HepG2 (cell line): ENCODE measurements around the gene OGFR. TPM values are rescaled to one million over a fixed set of nuclear protein-coding genes. Genes with fewer than 3 reads are reported as not detected.
A peak's percentile ranks its signal among the peaks of the same experiment; 100 is the strongest.

ENCODE experiments used
- ATAC-seq: fragments of 200-7000 bp; cut with Tn5 transposase; 3 replicates; pipeline ENCODE4 v1.9.1; 2020; ENCODE audit warnings: mild to moderate bottlenecking, moderate library complexity
- BruUV-seq: library from RNA; stranded (reverse); fragments of 400-500 nt; replicated peaks from 2 replicates; lab custom pipeline; 2021; lab: Mats Ljungman, UMichigan
- CTCF ChIA-PET: fragments of 300-600 bp; formaldehyde crosslinking; extraction: SDS; loops from one replicate; lab custom pipeline; 2021; ENCODE audit warnings: low total read pairs, inconsistent platforms, low intra/inter-chr PET ratio; lab: Yijun Ruan, JAX
- POLR2A ChIA-PET: fragments of 350-600 bp; sonication (Branson Sonifier 250); formaldehyde crosslinking; loops from one replicate; lab custom pipeline; 2020; ENCODE audit warnings: antibody characterized with exemption, inconsistent platforms; lab: Yijun Ruan, JAX
- DNase-seq: peaks from one replicate; pipeline ENCODE4 v3.0.0-alpha.2; 2015; ENCODE audit warnings: low spot score
- FAIRE-seq: peaks from 3 replicates; lab custom pipeline; 2011; peaks lifted over from hg19 to GRCh38; lab: Jason Lieb, UNC
- H2AFZ ChIP-seq: one replicate; pipeline ENCODE4 v1.6.1; 2011; ENCODE audit warnings: low read length, inconsistent platforms
- H3K27ac ChIP-seq: fragments of 300-600 bp; 3 replicates; pipeline ENCODE4 v1.8.0; 2011; ENCODE audit warnings: mixed run types, mild to moderate bottlenecking, mixed read lengths, low read length, inconsistent platforms; ENCODE audit not compliant: insufficient read depth; ENCODE audit errors: extremely low read length
- H3K27me3 ChIP-seq, 2 experiments: fragments of 200-600 bp in 1 of 2; 2 replicates in 1 of 2; 3 replicates in 1 of 2; pipeline versions ENCODE4 v1.6.0 to v1.8.0; 2011; ENCODE audit warnings: low read length in 2 of 2, mild to moderate bottlenecking in 2 of 2, moderate library complexity in 2 of 2, inconsistent platforms in 1 of 2; ENCODE audit not compliant: insufficient read depth in 2 of 2, control insufficient read depth in 1 of 2
- H3K36me3 ChIP-seq, 2 experiments: fragments of 200-600 bp in 1 of 2; replicated peaks in 1 of 2; 2 replicates in 1 of 2; 3 replicates in 1 of 2; pipeline versions ENCODE4 v1.5.1 to v1.8.0; 2011; ENCODE audit warnings: low read length in 2 of 2, inconsistent platforms in 1 of 2; ENCODE audit not compliant: insufficient read depth in 2 of 2, control insufficient read depth in 1 of 2
- H3K4me1 ChIP-seq: 2 replicates; pipeline ENCODE4 v1.5.1; 2012; ENCODE audit warnings: low read length, inconsistent platforms; ENCODE audit not compliant: insufficient read depth
- H3K4me2 ChIP-seq: 2 replicates; pipeline ENCODE4 v1.6.0; 2011; ENCODE audit warnings: low read depth, low read length, inconsistent platforms
- H3K4me3 ChIP-seq, 3 experiments: fragments of 200-600 bp in 1 of 3; sonication (generic), shearing (Covaris generic) in 1 of 3; replicated peaks in 1 of 3; 2 replicates each; pipeline ENCODE4 v1.5.1; 2011 to 2016; ENCODE audit warnings: low read length in 3 of 3, inconsistent platforms in 2 of 3, low read depth in 2 of 3, mild to moderate bottlenecking in 2 of 3, control low read depth in 1 of 3, mixed read lengths in 1 of 3; ENCODE audit not compliant: insufficient read depth in 1 of 3
- H3K79me2 ChIP-seq: one replicate; pipeline ENCODE4 v1.6.1; 2011; ENCODE audit warnings: low read length, inconsistent platforms; ENCODE audit not compliant: insufficient read depth
- H3K9ac ChIP-seq: 2 replicates; pipeline ENCODE4 v1.6.0; 2011; ENCODE audit warnings: mild to moderate bottlenecking, low read depth, low read length, inconsistent platforms; ENCODE audit not compliant: insufficient read depth
- H3K9me3 ChIP-seq: 2 replicates; pipeline ENCODE4 v1.5.1; 2012; ENCODE audit warnings: mild to moderate bottlenecking, low read length
- H4K20me1 ChIP-seq: 2 replicates; pipeline ENCODE4 v1.6.0; 2011; ENCODE audit warnings: inconsistent platforms, mild to moderate bottlenecking, low read length, moderate library complexity; ENCODE audit not compliant: insufficient read depth
- AGO2 ChIP-seq: fragments of 200-400 bp; formaldehyde crosslinking; optimal IDR thresholded peaks from 2 replicates; pipeline ENCODE3; 2017; ENCODE audit warnings: mild to moderate bottlenecking, low read depth, low read length, moderate library complexity
- NFYB ChIP-seq: sonication (generic); formaldehyde crosslinking; IDR thresholded peaks from 2 replicates; pipeline ENCODE4 v1.4.0; 2020; ENCODE audit warnings: missing genetic modification reagents
- SP5 ChIP-seq: IDR thresholded peaks from 2 replicates; pipeline ENCODE4 v1.6.1; 2016; ENCODE audit warnings: low read depth, borderline replicate concordance
- TSC22D2 ChIP-seq: sonication (generic); formaldehyde crosslinking; IDR thresholded peaks from 2 replicates; pipeline ENCODE4 v1.5.1; 2020; ENCODE audit warnings: missing genetic modification reagents, mild to moderate bottlenecking, borderline replicate concordance
- ZNF230 ChIP-seq: sonication (generic); formaldehyde crosslinking; IDR thresholded peaks from 2 replicates; pipeline ENCODE4 v1.4.0; 2020; ENCODE audit warnings: mild to moderate bottlenecking, missing genetic modification reagents
- ZSCAN20 ChIP-seq: sonication (generic); formaldehyde crosslinking; IDR thresholded peaks from 2 replicates; pipeline ENCODE4 v1.4.0; 2020; ENCODE audit warnings: missing genetic modification reagents, mild to moderate bottlenecking, borderline replicate concordance
- WGBS: methylation state at CpG from one replicate; pipeline ENCODE4 v1.1.6; 2017; ENCODE audit warnings: low lambda C conversion rate; 5-methylcytosine and 5-hydroxymethylcytosine counted together
- in situ Hi-C: cut with HindIII; loops from 2 replicates; pipeline ENCODE4 v1.10.0; 2017; ENCODE audit warnings: low pct_unique_long_range_greater_than_20kb; ENCODE audit not compliant: extremely low pct_ligation_motif_present
- intact Hi-C: fragments of 100-400 bp; cut with micrococcal nuclease; formaldehyde crosslinking; loops from one replicate; pipeline ENCODE4 v1.10.0; 2022; ENCODE audit not compliant: unreplicated experiment
- polyA plus RNA-seq, 8 experiments: library from polyadenylated mRNA; depleted of rRNA in 3 of 8; stranded (reverse) in 7 of 8; unstranded in 1 of 8; fragments of >200 nt; fragmentation: Illumina TruSeq in 4 of 8; extraction: Trizol in 4 of 8; gene quantifications; 2 replicates each; pipeline versions ENCODE4 v1.2.1 to v1.2.3, GENCODE V29; 2011 to 2016; ENCODE audit warnings: low read depth in 4 of 8, missing spikeins in 1 of 8, mixed read lengths in 1 of 8; ENCODE audit not compliant: insufficient read depth in 1 of 8
- total RNA-seq, 5 experiments: library from RNA; depleted of rRNA; stranded (reverse); fragments of >200 nt; fragmentation: Illumina TruSeq; extraction: Trizol; gene quantifications; 2 replicates each; pipeline ENCODE4 v1.2.3, GENCODE V29; 2016; ENCODE audit warnings: low read depth in 1 of 5
- TF ChIP-seq, protein P1 (sequence below): sonication (generic); formaldehyde crosslinking; IDR thresholded peaks from 2 replicates; pipeline ENCODE4 v1.5.1; 2020; ENCODE audit warnings: mild to moderate bottlenecking, missing genetic modification reagents, moderate library complexity
- TF ChIP-seq, protein P2 (sequence below): sonication (generic); formaldehyde crosslinking; IDR thresholded peaks from 2 replicates; pipeline ENCODE4 v1.4.0; 2020; ENCODE audit warnings: missing genetic modification reagents

OGFR gene
- total and polyA plus RNA-seq, 2 of the 13 experiments (the other 11 are each of a cell fraction or from before 2014, with no cell fraction given), result 47.7 to 81.8 TPM

DNA sequence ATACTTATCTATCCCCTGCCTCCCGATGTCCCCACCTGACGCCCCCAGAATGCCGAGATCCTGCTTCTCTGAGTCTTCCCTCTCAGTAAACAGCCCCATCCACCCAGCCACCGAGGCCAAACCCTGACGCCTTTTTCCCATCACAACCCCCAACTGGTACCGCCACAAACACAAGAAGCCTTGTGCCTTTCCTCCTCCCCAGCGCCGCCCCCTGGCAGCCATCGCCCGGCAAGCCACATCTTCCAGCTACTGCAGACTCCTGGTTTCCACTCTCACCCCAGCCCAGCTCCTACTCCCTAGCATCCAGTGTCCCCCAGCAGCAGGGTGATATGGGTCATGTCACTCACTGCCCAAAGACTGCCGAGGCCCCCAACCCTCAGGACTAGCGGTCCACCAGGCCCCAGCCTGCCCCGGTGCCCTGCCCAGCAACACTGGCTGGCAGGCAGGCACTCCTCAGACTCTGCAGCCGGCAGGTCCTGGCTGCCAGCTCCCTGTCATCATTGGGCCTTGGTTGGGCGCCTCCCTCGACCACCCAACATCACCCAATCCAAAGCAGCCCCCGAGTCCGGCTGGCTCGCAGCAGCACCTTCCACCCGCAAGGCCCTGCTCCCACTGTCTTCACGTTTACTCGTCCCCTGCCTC lies 45.8 kb downstream of the OGFR start (continued):
- TF ChIP-seq AGO2, result peak; percentile 89
- TF ChIP-seq, protein P1, sequence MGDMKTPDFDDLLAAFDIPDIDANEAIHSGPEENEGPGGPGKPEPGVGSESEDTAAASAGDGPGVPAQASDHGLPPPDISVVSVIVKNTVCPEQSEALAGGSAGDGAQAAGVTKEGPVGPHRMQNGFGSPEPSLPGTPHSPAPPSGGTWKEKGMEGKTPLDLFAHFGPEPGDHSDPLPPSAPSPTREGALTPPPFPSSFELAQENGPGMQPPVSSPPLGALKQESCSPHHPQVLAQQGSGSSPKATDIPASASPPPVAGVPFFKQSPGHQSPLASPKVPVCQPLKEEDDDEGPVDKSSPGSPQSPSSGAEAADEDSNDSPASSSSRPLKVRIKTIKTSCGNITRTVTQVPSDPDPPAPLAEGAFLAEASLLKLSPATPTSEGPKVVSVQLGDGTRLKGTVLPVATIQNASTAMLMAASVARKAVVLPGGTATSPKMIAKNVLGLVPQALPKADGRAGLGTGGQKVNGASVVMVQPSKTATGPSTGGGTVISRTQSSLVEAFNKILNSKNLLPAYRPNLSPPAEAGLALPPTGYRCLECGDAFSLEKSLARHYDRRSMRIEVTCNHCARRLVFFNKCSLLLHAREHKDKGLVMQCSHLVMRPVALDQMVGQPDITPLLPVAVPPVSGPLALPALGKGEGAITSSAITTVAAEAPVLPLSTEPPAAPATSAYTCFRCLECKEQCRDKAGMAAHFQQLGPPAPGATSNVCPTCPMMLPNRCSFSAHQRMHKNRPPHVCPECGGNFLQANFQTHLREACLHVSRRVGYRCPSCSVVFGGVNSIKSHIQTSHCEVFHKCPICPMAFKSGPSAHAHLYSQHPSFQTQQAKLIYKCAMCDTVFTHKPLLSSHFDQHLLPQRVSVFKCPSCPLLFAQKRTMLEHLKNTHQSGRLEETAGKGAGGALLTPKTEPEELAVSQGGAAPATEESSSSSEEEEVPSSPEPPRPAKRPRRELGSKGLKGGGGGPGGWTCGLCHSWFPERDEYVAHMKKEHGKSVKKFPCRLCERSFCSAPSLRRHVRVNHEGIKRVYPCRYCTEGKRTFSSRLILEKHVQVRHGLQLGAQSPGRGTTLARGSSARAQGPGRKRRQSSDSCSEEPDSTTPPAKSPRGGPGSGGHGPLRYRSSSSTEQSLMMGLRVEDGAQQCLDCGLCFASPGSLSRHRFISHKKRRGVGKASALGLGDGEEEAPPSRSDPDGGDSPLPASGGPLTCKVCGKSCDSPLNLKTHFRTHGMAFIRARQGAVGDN (CRISPR knock-in tag), result peak; percentile 26; the same call in 1 of the 2 replicates
- TF ChIP-seq, all 625 proteins: peak for 7

DNA sequence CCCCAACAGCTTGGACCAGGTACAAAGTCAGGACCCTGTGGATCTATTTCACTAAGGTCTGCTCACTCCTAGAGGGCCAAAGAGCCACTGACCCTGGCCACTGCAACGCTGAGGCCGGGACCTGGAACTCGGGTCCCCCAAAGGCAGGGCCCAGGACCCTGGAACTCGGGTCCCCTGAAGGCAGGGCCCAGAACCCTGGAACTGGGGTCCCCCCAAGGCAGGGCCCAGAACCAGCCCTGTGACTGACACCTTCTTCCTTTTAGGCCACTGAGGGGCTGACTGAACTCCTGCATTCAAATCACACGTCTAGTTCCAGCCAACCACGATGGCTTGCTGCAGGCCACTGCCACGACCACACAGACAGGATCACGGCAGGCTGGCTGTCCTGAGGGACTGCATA lies 47.6 kb downstream of the OGFR start:
- Histone ChIP-seq H3K4me3 (no peak overlapping the region), H3K9ac (no peak overlapping the region), H3K4me2 (no peak overlapping the region), H3K4me1 (no peaks in the 10 kb centered on the region), H3K79me2 (no peaks in the 10 kb centered on the region), H3K9me3 (no peaks in the 10 kb centered on the region), H3K27ac (no peak overlapping the region), H4K20me1 (no peaks in the 10 kb centered on the region), H3K27me3 (no peaks in the 10 kb centered on the region), H2AFZ (no peak overlapping the region), H3K36me3 (peaks cover 19 to 50% of the 10 kb centered on the region in 2 experiments)
- no TSS peak for BruUV-seq
- ChIA-PET POLR2A (no interaction called here), CTCF (no interaction called here)
- DNase-seq (no peak), ATAC-seq (peak; percentile 15; the same call in 1 of the 3 replicates)
- 97% methylated on average over 7 of the region's 8 CpGs for WGBS
- intact Hi-C loops (no loop called here), in situ Hi-C loops (no loop called here)
- TF ChIP-seq ZSCAN20 (CRISPR knock-in tag) (no peak), TSC22D2 (CRISPR knock-in tag) (no peak), NFYB (CRISPR knock-in tag) (no peak), AGO2 (peak; percentile 50), SP5 (CRISPR knock-in tag) (no peak), ZNF230 (CRISPR knock-in tag) (no peak)
- TF ChIP-seq, protein P2, sequence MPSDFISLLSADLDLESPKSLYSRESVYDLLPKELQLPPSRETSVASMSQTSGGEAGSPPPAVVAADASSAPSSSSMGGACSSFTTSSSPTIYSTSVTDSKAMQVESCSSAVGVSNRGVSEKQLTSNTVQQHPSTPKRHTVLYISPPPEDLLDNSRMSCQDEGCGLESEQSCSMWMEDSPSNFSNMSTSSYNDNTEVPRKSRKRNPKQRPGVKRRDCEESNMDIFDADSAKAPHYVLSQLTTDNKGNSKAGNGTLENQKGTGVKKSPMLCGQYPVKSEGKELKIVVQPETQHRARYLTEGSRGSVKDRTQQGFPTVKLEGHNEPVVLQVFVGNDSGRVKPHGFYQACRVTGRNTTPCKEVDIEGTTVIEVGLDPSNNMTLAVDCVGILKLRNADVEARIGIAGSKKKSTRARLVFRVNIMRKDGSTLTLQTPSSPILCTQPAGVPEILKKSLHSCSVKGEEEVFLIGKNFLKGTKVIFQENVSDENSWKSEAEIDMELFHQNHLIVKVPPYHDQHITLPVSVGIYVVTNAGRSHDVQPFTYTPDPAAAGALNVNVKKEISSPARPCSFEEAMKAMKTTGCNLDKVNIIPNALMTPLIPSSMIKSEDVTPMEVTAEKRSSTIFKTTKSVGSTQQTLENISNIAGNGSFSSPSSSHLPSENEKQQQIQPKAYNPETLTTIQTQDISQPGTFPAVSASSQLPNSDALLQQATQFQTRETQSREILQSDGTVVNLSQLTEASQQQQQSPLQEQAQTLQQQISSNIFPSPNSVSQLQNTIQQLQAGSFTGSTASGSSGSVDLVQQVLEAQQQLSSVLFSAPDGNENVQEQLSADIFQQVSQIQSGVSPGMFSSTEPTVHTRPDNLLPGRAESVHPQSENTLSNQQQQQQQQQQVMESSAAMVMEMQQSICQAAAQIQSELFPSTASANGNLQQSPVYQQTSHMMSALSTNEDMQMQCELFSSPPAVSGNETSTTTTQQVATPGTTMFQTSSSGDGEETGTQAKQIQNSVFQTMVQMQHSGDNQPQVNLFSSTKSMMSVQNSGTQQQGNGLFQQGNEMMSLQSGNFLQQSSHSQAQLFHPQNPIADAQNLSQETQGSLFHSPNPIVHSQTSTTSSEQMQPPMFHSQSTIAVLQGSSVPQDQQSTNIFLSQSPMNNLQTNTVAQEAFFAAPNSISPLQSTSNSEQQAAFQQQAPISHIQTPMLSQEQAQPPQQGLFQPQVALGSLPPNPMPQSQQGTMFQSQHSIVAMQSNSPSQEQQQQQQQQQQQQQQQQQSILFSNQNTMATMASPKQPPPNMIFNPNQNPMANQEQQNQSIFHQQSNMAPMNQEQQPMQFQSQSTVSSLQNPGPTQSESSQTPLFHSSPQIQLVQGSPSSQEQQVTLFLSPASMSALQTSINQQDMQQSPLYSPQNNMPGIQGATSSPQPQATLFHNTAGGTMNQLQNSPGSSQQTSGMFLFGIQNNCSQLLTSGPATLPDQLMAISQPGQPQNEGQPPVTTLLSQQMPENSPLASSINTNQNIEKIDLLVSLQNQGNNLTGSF (CRISPR knock-in tag), result no peak
- TF ChIP-seq, all 625 proteins: peak for 1
- FAIRE-seq, result no peak
